HG02943 (cell line): ENCODE results near the gene BICDL1.
A peak's percentile ranks its signal among the peaks of the same experiment; 100 is the strongest.
"Not testable (repeated sequence)": the region's sequence is repeated elsewhere in the genome, so short reads cannot be mapped to it uniquely, and the experiment has no call there.

Experiments used
- ATAC-seq: cut with Tn5 transposase; IDR thresholded peaks from one replicate; pipeline ENCODE4 v1.9.1; 2021; ENCODE audit warnings: mild to moderate bottlenecking, low read depth, moderate library complexity; ENCODE audit not compliant: unreplicated experiment

BICDL1 gene

GRCh38 chr12:119988472-119989360, at the start of gene BICDL1:
Gene BICDL1 (plus strand): TSS chr12:119989236. CDS start chr12:119989869, 633 bp downstream.
- ATAC-seq, result peak; percentile 78

- no peak for ATAC-seq
Measured at GRCh38 chr12:119940897-119941296, 48.1 kb upstream of the BICDL1 start.

GRCh38 chr12:119942386-119942785, 46.6 kb upstream of the BICDL1 start:
- ATAC-seq, result no peak

- ATAC-seq, result no peak
Measured at GRCh38 chr12:119946213-119946612, 42.8 kb upstream of the BICDL1 start.

GRCh38 chr12:119949145-119949544, 39.9 kb upstream of the BICDL1 start:
- no peak for ATAC-seq

- ATAC-seq, result no peak
Measured at GRCh38 chr12:119949594-119949993, 39.4 kb upstream of the BICDL1 start.

GRCh38 chr12:119956047-119956446, 33.0 kb upstream of the BICDL1 start:
- ATAC-seq, result no peak

GRCh38 chr12:119957135-119957534, 31.9 kb upstream of the BICDL1 start:
- no peak for ATAC-seq

GRCh38 chr12:119959435-119959834, 29.6 kb upstream of the BICDL1 start:
- no peak for ATAC-seq

- ATAC-seq, result no peak
Measured at GRCh38 chr12:119964123-119964522, 24.9 kb upstream of the BICDL1 start.

GRCh38 chr12:119964929-119965328, 24.1 kb upstream of the BICDL1 start:
- ATAC-seq, result no peak

GRCh38 chr12:119980242-119980641, 8.8 kb upstream of the BICDL1 start:
- no peak for ATAC-seq

GRCh38 chr12:119980702-119981101, 8.3 kb upstream of the BICDL1 start:
- not testable (repeated sequence) for ATAC-seq

- ATAC-seq, result peak; percentile 24
Measured at GRCh38 chr12:119989361-119989730, 310 bp downstream of the BICDL1 start.

- ATAC-seq, result peak; percentile 32
Measured at GRCh38 chr12:119989731-119990381, 820 bp downstream of the BICDL1 start.

- ATAC-seq, result no peak
Measured at GRCh38 chr12:119990382-119990874, 1.4 kb downstream of the BICDL1 start.

- ATAC-seq, result no peak
Measured at GRCh38 chr12:119992129-119992705, 3.2 kb downstream of the BICDL1 start.

GRCh38 chr12:119994892-119995658, 6.0 kb downstream of the BICDL1 start:
- no peak for ATAC-seq

GRCh38 chr12:119996417-119996816, 7.4 kb downstream of the BICDL1 start:
- no peak for ATAC-seq

- no peak for ATAC-seq
Measured at GRCh38 chr12:119998471-119999245, 9.6 kb downstream of the BICDL1 start.
